ENCODE measurements around the gene RPAP3.

Gene RPAP3

GRCh38 chr12:47714826-47715386 lies 9.1 kb upstream of the RPAP3 start:
- Histone ChIP-seq H3K9ac (ENCODE audit: low read depth, low read length) (no peak overlapping the region), H3K9me3 (ENCODE audit: control insufficient read depth, insufficient read depth, low read length) (no peaks in the 10 kb centered on the region), H3K4me3 (ENCODE audit: low read depth, low read length) (no peak overlapping the region), H3K4me1 (ENCODE audit: control insufficient read depth, insufficient read depth, low read length) (peaks cover 8% of the 10 kb centered on the region), H3K36me3 (ENCODE audit: control insufficient read depth, insufficient read depth, low read length) (no peaks in the 10 kb centered on the region), H3K27me3 (ENCODE audit: control insufficient read depth, insufficient read depth, low read length) (peaks cover 8% of the 10 kb centered on the region)

- H3K9ac ChIP-seq (ENCODE audit: low read depth, low read length) = no peak overlapping the region
- no peaks in the 10 kb centered on the region for H3K9me3 ChIP-seq (ENCODE audit: control insufficient read depth, insufficient read depth, low read length)
- no peak overlapping the region for H3K4me3 ChIP-seq (ENCODE audit: low read depth, low read length)
- H3K36me3 ChIP-seq (ENCODE audit: control insufficient read depth, insufficient read depth, low read length) = no peaks in the 10 kb centered on the region
- peaks cover 6% of the 10 kb centered on the region for H3K27me3 ChIP-seq (ENCODE audit: control insufficient read depth, insufficient read depth, low read length)
- H3K4me1 ChIP-seq (ENCODE audit: control insufficient read depth, insufficient read depth, low read length) = no peaks in the 10 kb centered on the region
These were observed 6.3 kb upstream of the RPAP3 start for GRCh38 chr12:47712171-47712570.

GRCh38 chr12:47711448-47711847 lies 5.6 kb upstream of the RPAP3 start:
- no peak overlapping the region for H3K4me3 ChIP-seq (ENCODE audit: low read depth, low read length)
- no peak overlapping the region for H3K9ac ChIP-seq (ENCODE audit: low read depth, low read length)
- no peaks in the 10 kb centered on the region for H3K9me3 ChIP-seq (ENCODE audit: control insufficient read depth, insufficient read depth, low read length)
- H3K4me1 ChIP-seq (ENCODE audit: control insufficient read depth, insufficient read depth, low read length) = no peaks in the 10 kb centered on the region
- H3K36me3 ChIP-seq (ENCODE audit: control insufficient read depth, insufficient read depth, low read length) = no peaks in the 10 kb centered on the region
- H3K27me3 ChIP-seq (ENCODE audit: control insufficient read depth, insufficient read depth, low read length) = no peaks in the 10 kb centered on the region

- H3K27me3 ChIP-seq (ENCODE audit: control insufficient read depth, insufficient read depth, low read length) = no peaks in the 10 kb centered on the region
- no peaks in the 10 kb centered on the region for H3K9me3 ChIP-seq (ENCODE audit: control insufficient read depth, insufficient read depth, low read length)
- H3K4me1 ChIP-seq (ENCODE audit: control insufficient read depth, insufficient read depth, low read length) = no peaks in the 10 kb centered on the region
- no peaks in the 10 kb centered on the region for H3K36me3 ChIP-seq (ENCODE audit: control insufficient read depth, insufficient read depth, low read length)
- H3K4me3 ChIP-seq (ENCODE audit: low read depth, low read length) = no peak overlapping the region
- no peak overlapping the region for H3K9ac ChIP-seq (ENCODE audit: low read depth, low read length)
These were observed 4.4 kb upstream of the RPAP3 start for GRCh38 chr12:47710278-47710677.

GRCh38 chr12:47709671-47710070 lies 3.8 kb upstream of the RPAP3 start:
- no peak overlapping the region for H3K9ac ChIP-seq (ENCODE audit: low read depth, low read length)

GRCh38 chr12:47709237-47709636 lies 3.4 kb upstream of the RPAP3 start:
- Histone ChIP-seq H3K9ac (ENCODE audit: low read depth, low read length) (no peak overlapping the region), H3K4me3 (ENCODE audit: low read depth, low read length) (no peak overlapping the region), H3K4me1 (ENCODE audit: control insufficient read depth, insufficient read depth, low read length) (no peaks in the 10 kb centered on the region), H3K36me3 (ENCODE audit: control insufficient read depth, insufficient read depth, low read length) (no peaks in the 10 kb centered on the region), H3K9me3 (ENCODE audit: control insufficient read depth, insufficient read depth, low read length) (no peaks in the 10 kb centered on the region), H3K27me3 (ENCODE audit: control insufficient read depth, insufficient read depth, low read length) (no peaks in the 10 kb centered on the region)

More at GRCh38 chr12:47709671-47710070, 3.8 kb upstream of the RPAP3 start:
- no peak overlapping the region for H3K4me3 ChIP-seq (ENCODE audit: low read depth, low read length)
- H3K36me3 ChIP-seq (ENCODE audit: control insufficient read depth, insufficient read depth, low read length) = no peaks in the 10 kb centered on the region
- H3K27me3 ChIP-seq (ENCODE audit: control insufficient read depth, insufficient read depth, low read length) = no peaks in the 10 kb centered on the region
- H3K4me1 ChIP-seq (ENCODE audit: control insufficient read depth, insufficient read depth, low read length) = no peaks in the 10 kb centered on the region
- H3K9me3 ChIP-seq (ENCODE audit: control insufficient read depth, insufficient read depth, low read length) = no peaks in the 10 kb centered on the region

- H3K4me1 ChIP-seq (ENCODE audit: control insufficient read depth, insufficient read depth, low read length) = no peaks in the 10 kb centered on the region
- no peak overlapping the region for H3K9ac ChIP-seq (ENCODE audit: low read depth, low read length)
These were observed 2.2 kb upstream of the RPAP3 start for GRCh38 chr12:47707905-47708543.

GRCh38 chr12:47707355-47707754 lies 1.5 kb upstream of the RPAP3 start:
- Histone ChIP-seq H3K27me3 (ENCODE audit: control insufficient read depth, insufficient read depth, low read length) (no peaks in the 10 kb centered on the region), H3K4me3 (ENCODE audit: low read depth, low read length) (no peak overlapping the region), H3K4me1 (ENCODE audit: control insufficient read depth, insufficient read depth, low read length) (no peaks in the 10 kb centered on the region), H3K36me3 (ENCODE audit: control insufficient read depth, insufficient read depth, low read length) (no peaks in the 10 kb centered on the region), H3K9ac (ENCODE audit: low read depth, low read length) (no peak overlapping the region), H3K9me3 (ENCODE audit: control insufficient read depth, insufficient read depth, low read length) (no peaks in the 10 kb centered on the region)

More at GRCh38 chr12:47707905-47708543, 2.2 kb upstream of the RPAP3 start:
- no peaks in the 10 kb centered on the region for H3K9me3 ChIP-seq (ENCODE audit: control insufficient read depth, insufficient read depth, low read length)
- no peak overlapping the region for H3K4me3 ChIP-seq (ENCODE audit: low read depth, low read length)
- no peaks in the 10 kb centered on the region for H3K36me3 ChIP-seq (ENCODE audit: control insufficient read depth, insufficient read depth, low read length)
- H3K27me3 ChIP-seq (ENCODE audit: control insufficient read depth, insufficient read depth, low read length) = no peaks in the 10 kb centered on the region

- Histone ChIP-seq H3K4me3 (ENCODE audit: low read depth, low read length) (peak overlapping the region; percentile 71), H3K9ac (ENCODE audit: low read depth, low read length) (peak overlapping the region; percentile 47), H3K27me3 (ENCODE audit: control insufficient read depth, insufficient read depth, low read length) (no peaks in the 10 kb centered on the region), H3K9me3 (ENCODE audit: control insufficient read depth, insufficient read depth, low read length) (no peaks in the 10 kb centered on the region), H3K36me3 (ENCODE audit: control insufficient read depth, insufficient read depth, low read length) (no peaks in the 10 kb centered on the region), H3K4me1 (ENCODE audit: control insufficient read depth, insufficient read depth, low read length) (no peaks in the 10 kb centered on the region)
These were observed 633 bp downstream of the RPAP3 start for GRCh38 chr12:47705229-47705565.

- H3K36me3 ChIP-seq (ENCODE audit: control insufficient read depth, insufficient read depth, low read length) = no peaks in the 10 kb centered on the region
- H3K27me3 ChIP-seq (ENCODE audit: control insufficient read depth, insufficient read depth, low read length) = no peaks in the 10 kb centered on the region
- no peaks in the 10 kb centered on the region for H3K9me3 ChIP-seq (ENCODE audit: control insufficient read depth, insufficient read depth, low read length)
- H3K4me1 ChIP-seq (ENCODE audit: control insufficient read depth, insufficient read depth, low read length) = no peaks in the 10 kb centered on the region
- H3K4me3 ChIP-seq (ENCODE audit: low read depth, low read length) = peak overlapping the region; percentile 71
- no peak overlapping the region for H3K9ac ChIP-seq (ENCODE audit: low read depth, low read length)
These were observed 1.1 kb downstream of the RPAP3 start for GRCh38 chr12:47704719-47705118.

- H3K36me3 ChIP-seq (ENCODE audit: control insufficient read depth, insufficient read depth, low read length) = peaks cover 8% of the 10 kb centered on the region
- no peak overlapping the region for H3K4me3 ChIP-seq (ENCODE audit: low read depth, low read length)
- no peak overlapping the region for H3K9ac ChIP-seq (ENCODE audit: low read depth, low read length)
- no peaks in the 10 kb centered on the region for H3K9me3 ChIP-seq (ENCODE audit: control insufficient read depth, insufficient read depth, low read length)
- H3K27me3 ChIP-seq (ENCODE audit: control insufficient read depth, insufficient read depth, low read length) = no peaks in the 10 kb centered on the region
- H3K4me1 ChIP-seq (ENCODE audit: control insufficient read depth, insufficient read depth, low read length) = no peaks in the 10 kb centered on the region
These were observed 5.6 kb downstream of the RPAP3 start for GRCh38 chr12:47700263-47700662.

GRCh38 chr12:47698631-47699030 lies 7.2 kb downstream of the RPAP3 start:
- Histone ChIP-seq H3K9me3 (ENCODE audit: control insufficient read depth, insufficient read depth, low read length) (no peaks in the 10 kb centered on the region), H3K9ac (ENCODE audit: low read depth, low read length) (no peak overlapping the region), H3K4me1 (ENCODE audit: control insufficient read depth, insufficient read depth, low read length) (no peaks in the 10 kb centered on the region), H3K36me3 (ENCODE audit: control insufficient read depth, insufficient read depth, low read length) (peaks cover 8% of the 10 kb centered on the region), H3K27me3 (ENCODE audit: control insufficient read depth, insufficient read depth, low read length) (no peaks in the 10 kb centered on the region), H3K4me3 (ENCODE audit: low read depth, low read length) (no peak overlapping the region)
